NCI-H1092 (cell line): ENCODE results near the gene XKR8.

Experiments used
- DNase-seq: peaks from one replicate; lab custom pipeline; 2025; lab: John Stamatoyannopoulos, UW

Gene XKR8

GRCh38 chr1:27956761-27957160 is 3.0 kb upstream of the XKR8 start:
- DNase-seq: no peak

DNA sequence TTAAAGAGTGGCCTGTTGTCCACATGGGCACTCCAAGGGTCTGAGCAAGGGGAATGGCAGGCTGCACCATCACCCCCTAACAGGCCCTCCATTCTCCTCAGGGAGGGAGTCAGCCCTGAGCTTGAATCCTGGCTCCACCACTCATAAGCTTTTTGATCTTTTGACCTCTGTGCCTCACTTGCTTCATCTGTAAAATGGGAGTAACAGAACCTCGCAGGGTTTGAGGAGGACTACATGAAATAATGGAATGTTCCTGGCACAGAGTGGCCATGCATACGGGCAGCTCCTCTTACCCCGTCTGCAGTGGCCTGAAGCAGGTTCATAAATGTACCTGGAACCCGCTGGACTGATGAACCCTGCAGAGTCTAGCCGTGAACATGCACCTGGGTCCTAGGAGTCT is 2.1 kb upstream of the XKR8 start:
- DNase-seq: no peak

GRCh38 chr1:27958513-27958912 is 1.3 kb upstream of the XKR8 start:
- no peak for DNase-seq

GRCh38 chr1:27960762-27961645 is 1.2 kb downstream of the XKR8 start:
- DNase-seq: no peak

DNA sequence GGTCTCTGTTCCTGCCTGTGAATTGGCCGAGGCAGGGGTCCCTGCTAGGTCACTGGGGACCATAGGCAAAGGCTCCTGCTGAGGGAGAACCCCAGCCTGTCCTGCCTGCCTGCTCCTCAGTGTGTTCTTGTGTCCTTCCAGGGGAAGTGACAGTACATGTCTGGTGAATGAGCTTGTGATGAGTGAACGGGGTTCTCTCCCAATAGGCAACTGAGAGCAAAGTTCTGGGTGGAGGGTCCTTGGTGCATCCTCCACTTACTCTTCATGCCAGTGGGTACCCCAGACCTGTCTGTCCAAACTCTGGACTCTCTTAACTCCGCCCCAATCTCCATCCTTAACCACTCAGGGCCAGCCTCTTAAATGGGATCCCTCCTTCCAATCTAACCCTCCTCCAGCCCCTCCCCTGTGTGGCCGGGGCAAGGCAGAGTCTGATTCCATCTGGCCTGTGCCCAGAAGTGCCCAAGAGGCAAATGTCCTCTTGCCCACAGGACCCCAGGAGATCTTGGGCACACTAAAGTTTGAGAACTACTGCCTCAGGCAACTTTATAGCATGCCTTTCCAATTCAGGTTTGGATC is 2.0 kb downstream of the XKR8 start:
- no peak for DNase-seq

GRCh38 chr1:27963393-27963792 is 3.6 kb downstream of the XKR8 start:
- DNase-seq: no peak

DNA sequence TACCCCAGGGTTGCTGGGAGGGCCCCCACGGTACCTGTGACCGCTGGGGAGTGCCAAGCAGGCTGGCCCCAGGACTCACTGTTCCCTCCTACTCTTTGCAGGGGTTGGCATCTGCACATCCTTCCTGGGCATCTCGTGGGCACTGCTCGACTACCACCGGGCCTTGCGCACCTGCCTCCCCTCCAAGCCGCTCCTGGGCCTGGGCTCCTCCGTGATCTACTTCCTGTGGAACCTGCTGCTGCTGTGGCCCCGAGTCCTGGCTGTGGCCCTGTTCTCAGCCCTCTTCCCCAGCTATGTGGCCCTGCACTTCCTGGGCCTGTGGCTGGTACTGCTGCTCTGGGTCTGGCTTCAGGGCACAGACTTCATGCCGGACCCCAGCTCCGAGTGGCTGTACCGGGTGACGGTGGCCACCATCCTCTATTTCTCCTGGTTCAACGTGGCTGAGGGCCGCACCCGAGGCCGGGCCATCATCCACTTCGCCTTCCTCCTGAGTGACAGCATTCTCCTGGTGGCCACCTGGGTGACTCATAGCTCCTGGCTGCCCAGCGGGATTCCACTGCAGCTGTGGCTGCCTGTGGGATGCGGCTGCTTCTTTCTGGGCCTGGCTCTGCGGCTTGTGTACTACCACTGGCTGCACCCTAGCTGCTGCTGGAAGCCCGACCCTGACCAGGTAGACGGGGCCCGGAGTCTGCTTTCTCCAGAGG is 6.8 kb downstream of the XKR8 start:
- DNase-seq: no peak

GRCh38 chr1:27967106-27967883 is 7.5 kb downstream of the XKR8 start:
- DNase-seq: no peak

DNA sequence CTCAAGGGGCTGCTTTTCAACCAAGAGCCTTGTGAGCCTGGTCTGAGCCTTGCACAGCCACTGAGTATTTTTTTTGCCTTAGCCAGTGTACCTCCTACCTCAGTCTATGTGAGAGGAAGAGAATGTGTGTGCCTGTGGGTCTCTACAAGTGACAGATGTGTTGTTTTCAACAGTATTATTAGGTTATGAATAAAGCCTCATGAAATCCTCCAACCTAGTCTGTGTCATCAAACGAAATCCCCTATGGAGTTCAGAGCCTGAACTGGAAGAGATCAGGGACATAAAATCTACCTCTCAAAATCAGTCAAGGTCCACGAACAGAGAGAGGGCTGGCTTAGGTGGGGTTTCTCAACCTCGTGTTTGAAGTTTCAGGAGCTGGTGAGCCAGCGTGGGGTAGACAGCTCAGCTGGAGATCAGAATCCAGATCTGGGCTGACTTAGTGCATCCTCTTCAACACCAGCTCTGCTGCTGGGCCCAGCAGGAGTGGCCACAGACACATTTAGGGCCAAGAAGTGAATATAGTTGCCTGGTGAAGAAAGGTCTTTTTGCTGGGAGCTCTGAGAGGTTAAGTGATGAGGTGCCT is 8.2 kb downstream of the XKR8 start:
- DNase-seq: no peak

- DNase-seq: no peak
Observed at GRCh38 chr1:27968692-27969091, 8.9 kb downstream of the XKR8 start.

DNA sequence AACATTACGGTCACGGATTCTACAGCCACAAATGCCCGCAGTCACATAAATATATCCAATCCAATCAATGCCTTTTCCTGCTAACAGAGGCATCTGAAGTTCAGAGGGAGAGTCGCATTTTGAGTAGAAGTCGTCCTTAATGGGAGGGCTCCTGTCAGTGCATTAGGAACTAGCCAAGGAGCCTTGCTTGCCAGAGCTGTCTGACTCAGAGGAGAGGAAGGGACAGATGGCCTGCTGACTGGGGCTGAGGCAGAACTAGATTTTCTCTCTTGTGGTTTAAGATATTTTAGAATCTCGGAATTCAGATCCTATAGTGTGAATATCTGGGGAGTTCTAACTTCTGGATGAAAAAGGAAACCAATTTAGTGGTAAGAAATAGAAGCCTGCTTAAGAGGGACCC is 10.6 kb downstream of the XKR8 start:
- no peak for DNase-seq

- DNase-seq: peak; percentile 56
Observed at GRCh38 chr1:27971674-27972073, 11.9 kb downstream of the XKR8 start.

DNA sequence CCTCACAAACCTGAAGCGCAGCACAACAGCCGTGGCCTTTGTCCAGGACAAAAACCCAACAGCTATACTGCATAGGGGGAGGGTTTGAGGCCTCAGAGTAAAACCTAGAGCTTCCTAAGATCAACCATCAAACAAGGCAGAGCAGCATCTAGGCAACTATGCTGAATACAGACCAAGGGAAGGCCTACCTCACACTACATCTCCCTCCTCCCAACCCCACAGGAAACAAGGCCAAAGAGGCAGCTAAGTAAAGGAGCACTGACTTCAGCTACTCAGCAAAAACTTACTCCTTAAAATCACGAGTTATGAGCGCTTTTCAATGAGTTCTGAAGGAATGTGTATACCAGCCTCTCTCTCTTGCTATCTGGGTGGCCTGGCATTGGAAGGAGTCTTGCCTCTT is 12.4 kb downstream of the XKR8 start:
- DNase-seq: no peak

GRCh38 chr1:27973771-27974416 is 14.1 kb downstream of the XKR8 start:
- DNase-seq: no peak

DNA sequence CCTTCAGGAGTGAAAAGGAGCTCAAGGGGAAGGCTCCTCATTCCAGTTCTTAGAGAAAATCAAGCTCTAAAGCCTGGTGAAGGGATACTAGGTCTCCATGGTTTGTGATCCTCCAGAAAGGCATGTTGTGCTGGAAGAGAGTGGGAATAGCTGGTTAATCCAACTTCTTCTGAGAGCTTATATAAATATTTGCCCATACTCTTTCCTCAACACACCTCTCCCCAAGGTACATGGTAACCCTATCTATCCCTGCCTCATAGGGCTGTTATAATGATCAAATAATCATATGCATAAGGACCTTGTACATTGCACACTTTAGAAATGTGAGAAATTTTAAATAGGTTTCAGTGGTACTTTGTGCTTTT is 14.6 kb downstream of the XKR8 start:
- DNase-seq: no peak

DNA sequence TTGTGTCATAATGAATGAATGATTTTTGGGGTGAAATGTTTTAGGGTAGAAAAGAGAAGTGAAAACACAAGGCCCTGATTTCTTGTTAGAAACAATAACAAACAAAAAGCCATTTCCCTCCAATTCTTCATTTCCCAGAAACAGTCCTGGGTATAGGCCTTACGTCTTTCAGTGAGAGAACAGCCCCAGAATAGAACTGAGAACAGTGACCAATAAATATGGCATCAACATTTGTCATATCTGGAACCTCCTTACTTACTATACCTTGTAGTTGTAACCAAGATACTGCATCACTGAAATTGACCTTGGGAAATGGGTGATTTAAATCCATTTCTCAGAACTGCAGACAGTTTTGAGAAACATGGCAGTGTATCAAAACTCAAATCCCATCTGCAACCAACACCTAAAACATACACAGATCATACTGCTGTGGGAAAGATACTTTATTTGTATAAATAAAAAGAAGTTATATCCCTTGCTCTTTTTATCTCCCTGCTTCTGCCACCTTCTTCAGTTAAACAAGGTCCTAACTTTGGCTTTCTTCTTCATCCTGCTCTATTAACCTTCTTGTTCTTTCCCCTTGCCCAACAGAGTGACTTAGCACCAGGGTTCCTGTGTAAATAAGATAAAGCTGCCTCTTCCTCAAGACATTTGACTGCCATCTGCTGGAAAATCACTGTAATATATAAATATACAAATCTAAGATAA is 19.5 kb downstream of the XKR8 start:
- no peak for DNase-seq

DNA sequence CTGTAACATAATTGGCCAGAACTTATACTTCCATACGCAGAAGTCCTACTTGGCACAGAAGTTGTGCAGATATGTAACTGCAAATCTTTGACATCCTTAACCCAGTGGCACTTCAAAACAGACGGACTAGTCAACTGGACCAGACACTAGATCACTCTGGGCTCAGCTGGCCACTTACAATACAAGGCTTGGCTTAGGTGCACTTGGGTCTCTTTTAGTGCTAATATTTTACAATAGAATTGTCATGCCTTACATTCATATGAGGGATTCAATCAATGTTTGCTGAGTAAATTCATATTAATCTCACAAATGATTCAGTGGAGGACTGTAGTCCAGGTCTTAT is 20.1 kb downstream of the XKR8 start:
- DNase-seq: no peak

DNA sequence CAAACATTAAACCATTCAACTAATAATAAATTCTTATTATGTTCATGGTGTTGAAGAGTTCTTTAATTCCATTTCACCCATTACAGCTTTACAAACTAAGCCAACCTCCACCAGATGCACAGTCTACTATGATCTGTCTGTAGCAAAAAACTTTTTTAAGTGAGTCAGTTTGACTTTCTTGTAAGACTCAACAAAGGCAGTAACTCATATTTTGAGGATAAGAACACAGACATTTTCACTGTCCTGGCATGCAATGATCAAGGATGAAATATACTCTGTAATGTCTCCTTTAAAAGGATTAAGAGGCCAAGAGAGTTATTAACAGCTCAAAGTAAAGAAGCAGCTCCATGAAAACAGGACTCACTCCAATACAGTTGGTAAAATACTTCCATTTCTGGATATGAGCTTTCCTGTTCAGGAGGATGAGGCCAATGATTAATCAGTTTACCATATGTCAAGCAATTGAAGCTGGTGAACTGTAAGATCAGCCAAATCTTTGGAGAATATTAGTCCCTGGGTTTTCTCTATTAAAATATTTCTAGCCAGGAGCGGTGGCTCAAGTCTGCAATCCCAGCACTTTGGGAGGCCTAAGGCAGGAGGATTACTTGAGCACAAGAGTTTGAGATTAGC is 20.6 kb downstream of the XKR8 start:
- DNase-seq: no peak

DNA sequence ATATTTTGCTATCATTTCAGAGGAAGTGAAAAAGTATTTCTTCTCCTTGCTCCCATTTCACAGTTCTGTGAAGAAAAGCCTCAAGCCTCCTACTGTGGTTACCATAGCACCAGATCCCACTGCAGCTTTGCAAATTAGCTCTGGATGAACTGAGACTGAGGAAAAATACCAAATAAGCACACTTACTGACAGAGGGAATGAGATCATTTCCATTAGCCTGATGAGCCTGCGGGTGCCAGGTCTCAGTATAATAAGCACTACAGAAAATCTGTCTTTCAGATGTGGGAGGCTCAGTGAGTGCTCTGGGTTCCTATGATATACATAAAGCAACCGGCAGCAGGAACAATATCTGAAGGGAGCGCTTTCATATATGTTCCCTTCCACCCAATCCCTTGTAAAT is 21.4 kb downstream of the XKR8 start:
- no peak for DNase-seq

DNA sequence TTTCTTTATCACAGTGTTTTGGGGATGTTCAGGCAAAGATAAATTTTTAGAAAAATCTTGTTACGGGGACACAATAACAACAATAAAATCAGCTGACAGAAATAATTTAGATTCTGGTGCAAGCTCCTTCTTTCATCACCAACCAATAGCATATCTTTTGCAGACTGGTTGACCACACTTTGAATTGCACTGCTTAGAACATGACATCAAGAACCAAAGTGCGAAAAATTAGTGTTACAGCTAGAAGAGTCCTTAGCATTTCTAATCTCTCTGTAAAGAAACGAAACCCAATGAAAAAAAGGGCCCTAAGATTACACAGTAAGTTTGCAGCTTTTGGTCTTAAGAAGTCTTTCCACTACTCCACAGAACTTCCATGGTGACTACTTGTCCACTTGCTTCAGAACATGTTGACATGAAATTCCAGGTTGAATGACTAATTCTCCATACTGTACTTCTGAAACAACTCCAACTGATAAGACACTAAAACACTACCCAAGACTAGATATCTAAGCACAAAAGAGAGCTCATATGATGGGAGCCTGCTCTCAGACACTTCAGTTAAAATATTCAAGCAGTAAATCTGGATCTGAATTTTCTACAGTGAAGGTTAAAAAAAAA is 31.3 kb downstream of the XKR8 start:
- DNase-seq: no peak
